Neuron (in vitro differentiated cells): ENCODE measurements around the gene BID.

Experiments used
- H2AFZ ChIP-seq: one replicate; pipeline ENCODE4 v1.6.1; 2013; ENCODE audit warnings: low read depth, mild to moderate bottlenecking, inconsistent platforms, low read length, moderate library complexity
- H3K27me3 ChIP-seq: one replicate; pipeline ENCODE4 v1.6.1; 2013; ENCODE audit warnings: low read length; ENCODE audit not compliant: insufficient read depth
- H3K36me3 ChIP-seq: one replicate; pipeline ENCODE4 v1.6.1; 2013; ENCODE audit warnings: low read length; ENCODE audit not compliant: insufficient read depth
- H3K4me1 ChIP-seq: one replicate; pipeline ENCODE4 v1.6.1; 2013; ENCODE audit warnings: low read length; ENCODE audit not compliant: insufficient read depth
- H3K4me3 ChIP-seq: 2 replicates; pipeline ENCODE4 v1.5.1; 2013; ENCODE audit warnings: mild to moderate bottlenecking, low read length, moderate library complexity
- H3K9me3 ChIP-seq: one replicate; pipeline ENCODE4 v1.6.1; 2013; ENCODE audit warnings: low read length

Gene BID

GRCh38 chr22:17777005-17777716 lies 2.9 kb upstream of the BID start:
- no peak overlapping the region for H3K4me3 ChIP-seq
- no peak overlapping the region for H2AFZ ChIP-seq
- no peaks in the 10 kb centered on the region for H3K36me3 ChIP-seq

DNA sequence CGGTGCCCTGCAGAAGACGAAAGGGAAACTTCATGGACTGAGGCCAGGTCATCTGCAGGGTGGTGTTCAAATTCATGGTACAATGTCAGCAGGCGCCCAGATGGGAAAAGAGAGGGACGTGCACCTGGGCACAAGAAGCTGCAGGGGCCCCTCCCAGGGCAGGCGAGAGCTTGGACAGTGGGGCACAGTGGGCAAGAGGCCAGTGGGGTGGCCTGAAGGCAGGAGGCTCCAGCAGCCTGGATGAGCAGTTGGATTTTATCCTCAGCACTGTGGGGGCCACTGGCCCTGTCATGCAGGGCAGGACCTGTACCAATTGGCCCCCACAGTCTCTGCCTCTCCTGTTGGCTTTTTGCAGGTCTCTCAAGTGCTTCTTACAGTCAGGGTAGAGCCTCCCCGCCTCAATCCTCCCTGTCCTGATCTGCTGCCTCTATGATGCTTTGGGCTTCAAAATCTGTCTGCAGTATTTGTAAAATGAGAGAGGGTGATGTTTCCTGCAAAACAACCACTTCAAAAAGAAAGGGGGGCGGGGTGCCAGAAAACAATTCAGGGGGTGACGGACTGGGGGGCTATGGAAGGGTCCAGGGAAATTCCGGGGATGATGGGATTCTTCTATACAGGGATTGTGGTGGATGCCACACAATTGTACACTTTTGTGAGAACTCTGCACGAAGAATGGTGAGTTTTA lies 1.7 kb upstream of the BID start:
- Histone ChIP-seq H3K9me3 (no peaks in the 10 kb centered on the region), H2AFZ (no peak overlapping the region), H3K27me3 (no peaks in the 10 kb centered on the region), H3K36me3 (no peaks in the 10 kb centered on the region), H3K4me1 (peaks cover 24% of the 10 kb centered on the region), H3K4me3 (no peak overlapping the region)

More at GRCh38 chr22:17777005-17777716, 2.9 kb upstream of the BID start:
- H3K9me3 ChIP-seq: no peaks in the 10 kb centered on the region
- H3K4me1 ChIP-seq: peaks cover 24% of the 10 kb centered on the region
- no peaks in the 10 kb centered on the region for H3K27me3 ChIP-seq

- Histone ChIP-seq H3K4me1 (peaks cover 24% of the 10 kb centered on the region), H3K4me3 (peak overlapping the region; percentile 61), H3K36me3 (no peaks in the 10 kb centered on the region), H2AFZ (peak overlapping the region; percentile 52), H3K27me3 (no peaks in the 10 kb centered on the region), H3K9me3 (no peaks in the 10 kb centered on the region)
Measured at GRCh38 chr22:17774926-17775685, 837 bp upstream of the BID start.

- peak overlapping the region; percentile 82 for H2AFZ ChIP-seq
- H3K36me3 ChIP-seq: no peaks in the 10 kb centered on the region
- H3K9me3 ChIP-seq: no peaks in the 10 kb centered on the region
- peak overlapping the region; percentile 61 for H3K4me3 ChIP-seq
- H3K4me1 ChIP-seq: peaks cover 24% of the 10 kb centered on the region
- no peaks in the 10 kb centered on the region for H3K27me3 ChIP-seq
Measured at GRCh38 chr22:17773606-17774205, 563 bp downstream of the BID start.

- no peaks in the 10 kb centered on the region for H3K27me3 ChIP-seq
- no peaks in the 10 kb centered on the region for H3K9me3 ChIP-seq
Measured at GRCh38 chr22:17772958-17773605, 1.2 kb downstream of the BID start.

DNA sequence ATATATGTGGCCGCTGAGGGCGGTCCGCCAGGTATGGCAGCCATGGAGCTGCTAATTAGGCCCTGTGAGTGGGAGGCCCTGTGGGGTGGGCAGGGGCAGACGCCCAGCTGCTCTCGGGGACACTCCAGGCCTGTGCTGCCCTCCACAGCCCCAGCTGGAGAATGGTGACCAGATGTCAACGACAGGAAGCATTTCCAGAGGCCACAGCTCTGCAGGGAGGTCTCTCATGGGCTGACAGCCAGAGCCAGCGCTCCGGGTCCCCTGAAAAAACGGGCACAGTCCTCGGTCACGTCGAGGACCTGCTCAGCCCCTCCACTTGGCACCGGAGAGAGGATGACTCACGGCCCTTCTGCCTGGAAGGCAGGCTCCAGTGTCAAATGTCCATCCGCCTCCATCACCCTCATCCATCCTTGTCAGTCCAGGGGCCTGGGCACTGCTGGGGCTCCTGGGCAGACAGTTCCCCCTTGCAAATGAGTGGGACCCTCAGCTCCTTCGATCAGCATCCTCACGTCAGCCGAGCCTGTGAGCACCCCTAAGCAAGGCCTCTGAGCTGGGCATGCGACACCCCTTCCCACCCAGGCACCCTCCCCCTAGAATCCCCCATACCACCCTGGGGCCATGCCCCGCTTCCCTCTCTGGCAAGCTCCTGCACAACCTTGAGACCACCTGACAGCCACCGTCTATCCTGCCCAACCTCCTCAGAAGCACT lies 1.9 kb downstream of the BID start:
- H2AFZ ChIP-seq: no peak overlapping the region
- H3K27me3 ChIP-seq: no peaks in the 10 kb centered on the region
- H3K4me3 ChIP-seq: peak overlapping the region; percentile 61
- H3K4me1 ChIP-seq: peaks cover 24% of the 10 kb centered on the region
- no peaks in the 10 kb centered on the region for H3K36me3 ChIP-seq
- no peaks in the 10 kb centered on the region for H3K9me3 ChIP-seq

More at GRCh38 chr22:17772958-17773605, 1.2 kb downstream of the BID start:
- Histone ChIP-seq H2AFZ (peak overlapping the region; percentile 82), H3K4me3 (peak overlapping the region; percentile 61), H3K4me1 (peaks cover 24% of the 10 kb centered on the region), H3K36me3 (no peaks in the 10 kb centered on the region)

DNA sequence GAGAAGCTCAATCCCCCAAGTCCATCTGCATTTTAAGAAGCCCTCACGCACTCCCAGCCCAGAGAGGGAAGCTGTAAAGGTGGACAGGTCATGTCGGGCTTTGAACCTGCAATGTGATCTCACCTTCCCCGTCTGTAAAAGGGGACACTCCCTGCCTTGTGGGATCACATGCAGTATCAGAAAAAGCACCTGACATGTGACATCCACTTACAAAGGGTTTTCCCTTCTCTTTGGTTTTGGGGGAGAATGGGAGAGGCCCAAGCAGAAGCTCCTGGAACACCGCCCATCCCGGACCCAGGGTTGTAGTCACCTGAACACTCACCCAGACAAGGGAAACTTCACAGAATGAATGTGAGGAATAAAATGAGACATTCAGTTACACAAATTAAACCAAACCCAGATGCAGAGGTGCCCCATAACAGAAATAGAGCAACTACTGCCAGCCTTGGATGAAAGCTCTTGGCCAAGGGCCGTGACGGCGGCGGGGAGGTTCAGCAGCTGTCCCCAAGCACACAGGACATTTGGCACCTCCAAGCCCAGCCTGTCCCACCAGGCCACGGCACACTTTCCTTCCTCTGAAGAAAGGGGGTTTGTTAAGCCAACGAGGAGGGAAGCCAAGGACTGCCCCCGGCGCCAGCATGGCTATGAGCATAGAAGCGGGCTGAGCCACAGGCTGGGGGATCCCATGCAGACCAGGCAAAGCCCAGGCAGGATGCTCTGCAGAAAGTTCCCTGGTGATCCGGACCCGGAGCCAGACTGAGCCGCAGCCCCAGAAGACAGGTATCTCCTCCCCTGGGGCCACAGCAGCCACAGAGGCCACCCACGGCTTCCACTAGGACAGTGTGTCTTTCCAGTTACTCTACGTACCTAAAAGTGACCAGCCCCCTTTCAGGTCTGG lies 3.8 kb downstream of the BID start:
- no peaks in the 10 kb centered on the region for H3K36me3 ChIP-seq
- H2AFZ ChIP-seq: no peak overlapping the region
- H3K4me3 ChIP-seq: no peak overlapping the region
- no peaks in the 10 kb centered on the region for H3K9me3 ChIP-seq
- no peaks in the 10 kb centered on the region for H3K27me3 ChIP-seq
- peaks cover 21% of the 10 kb centered on the region for H3K4me1 ChIP-seq

GRCh38 chr22:17769716-17770082 lies 4.6 kb downstream of the BID start:
- Histone ChIP-seq H2AFZ (no peak overlapping the region), H3K4me1 (peaks cover 14% of the 10 kb centered on the region), H3K4me3 (no peak overlapping the region), H3K27me3 (no peaks in the 10 kb centered on the region), H3K36me3 (no peaks in the 10 kb centered on the region), H3K9me3 (no peaks in the 10 kb centered on the region)

DNA sequence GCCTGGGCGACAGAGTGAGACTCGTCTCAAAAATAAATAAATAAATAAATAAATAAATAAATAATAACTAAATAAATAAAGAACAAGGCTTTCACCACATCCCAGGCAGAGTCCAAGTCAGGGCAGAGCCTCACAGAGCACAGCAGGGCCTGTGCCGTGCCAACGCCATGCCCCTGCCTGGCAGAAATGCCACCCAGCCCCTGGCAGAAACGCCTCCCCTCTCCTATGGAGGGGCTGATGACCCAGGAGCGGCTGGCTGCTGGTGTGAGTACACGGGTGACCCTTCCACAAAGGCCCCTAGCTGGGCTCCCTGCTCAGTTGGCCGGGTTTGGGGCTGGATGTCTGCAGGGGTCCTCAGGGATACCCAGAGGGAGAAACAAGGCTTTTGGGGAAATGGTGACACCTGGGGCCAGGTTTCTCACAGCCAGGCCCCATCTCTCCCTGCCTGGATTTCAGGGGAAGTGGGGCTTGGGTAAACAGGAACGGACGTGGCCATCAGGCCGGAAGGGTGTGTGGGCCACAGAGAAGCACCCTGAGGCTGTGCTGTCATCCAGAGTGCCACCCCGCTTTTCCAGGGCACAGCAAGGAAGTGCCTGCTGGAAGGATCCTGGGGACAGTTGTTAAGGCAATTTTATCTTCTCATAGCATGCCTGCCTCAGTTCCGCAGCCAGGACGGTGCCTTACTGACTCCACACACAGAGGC lies 5.1 kb downstream of the BID start:
- peaks cover 12% of the 10 kb centered on the region for H3K4me1 ChIP-seq
- H3K27me3 ChIP-seq: no peaks in the 10 kb centered on the region
- H3K4me3 ChIP-seq: no peak overlapping the region
- H3K36me3 ChIP-seq: no peaks in the 10 kb centered on the region
- no peaks in the 10 kb centered on the region for H3K9me3 ChIP-seq
- no peak overlapping the region for H2AFZ ChIP-seq

DNA sequence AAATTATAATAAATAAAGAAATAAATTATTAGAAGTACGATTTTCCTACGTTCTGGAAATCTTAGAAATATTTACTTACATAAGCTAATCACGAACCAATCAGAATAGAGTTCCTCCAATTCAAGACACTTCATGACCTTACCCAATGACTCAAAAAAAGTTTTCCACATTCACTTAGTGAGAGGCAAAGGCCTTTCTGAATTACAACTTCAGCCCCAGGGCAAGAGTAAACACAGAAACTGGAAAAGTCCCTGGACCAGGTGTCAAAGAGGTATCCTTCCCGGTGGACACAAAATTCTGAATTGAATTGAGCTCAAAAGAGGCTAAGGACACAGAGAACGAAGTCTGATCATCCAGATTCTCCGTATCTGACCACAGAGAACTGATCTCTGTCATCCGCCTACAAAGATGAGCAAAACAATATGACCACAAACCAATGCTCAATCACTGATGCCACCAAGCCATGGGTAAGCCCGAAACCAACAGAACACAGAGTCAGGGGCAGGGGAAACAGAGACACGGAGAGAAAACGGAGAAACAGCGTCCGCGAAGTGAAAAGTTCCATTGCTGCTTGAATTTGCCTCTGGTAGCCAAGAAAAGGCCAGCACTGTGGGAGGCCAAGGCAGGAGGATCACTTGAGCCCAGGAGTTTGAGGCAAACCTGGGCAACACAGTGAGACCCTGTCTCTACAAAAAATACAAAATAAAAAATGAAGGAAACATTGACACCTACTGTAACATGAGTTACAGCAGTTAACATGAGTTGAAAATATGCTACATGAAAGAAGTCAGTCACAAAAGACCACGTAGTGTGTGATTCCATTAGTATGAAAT lies 6.8 kb downstream of the BID start:
- Histone ChIP-seq H2AFZ (no peak overlapping the region), H3K27me3 (no peaks in the 10 kb centered on the region), H3K4me3 (no peak overlapping the region), H3K4me1 (peaks cover under 1% of the 10 kb centered on the region), H3K36me3 (no peaks in the 10 kb centered on the region), H3K9me3 (no peaks in the 10 kb centered on the region)
